GM18909 (cell line): ENCODE results near the gene PLP2.

Experiments used
- ATAC-seq: cut with Tn5 transposase; IDR thresholded peaks from one replicate; pipeline ENCODE4 v1.9.1; 2021; ENCODE audit warnings: mild to moderate bottlenecking; ENCODE audit not compliant: unreplicated experiment, poor library complexity

The PLP2 gene

DNA sequence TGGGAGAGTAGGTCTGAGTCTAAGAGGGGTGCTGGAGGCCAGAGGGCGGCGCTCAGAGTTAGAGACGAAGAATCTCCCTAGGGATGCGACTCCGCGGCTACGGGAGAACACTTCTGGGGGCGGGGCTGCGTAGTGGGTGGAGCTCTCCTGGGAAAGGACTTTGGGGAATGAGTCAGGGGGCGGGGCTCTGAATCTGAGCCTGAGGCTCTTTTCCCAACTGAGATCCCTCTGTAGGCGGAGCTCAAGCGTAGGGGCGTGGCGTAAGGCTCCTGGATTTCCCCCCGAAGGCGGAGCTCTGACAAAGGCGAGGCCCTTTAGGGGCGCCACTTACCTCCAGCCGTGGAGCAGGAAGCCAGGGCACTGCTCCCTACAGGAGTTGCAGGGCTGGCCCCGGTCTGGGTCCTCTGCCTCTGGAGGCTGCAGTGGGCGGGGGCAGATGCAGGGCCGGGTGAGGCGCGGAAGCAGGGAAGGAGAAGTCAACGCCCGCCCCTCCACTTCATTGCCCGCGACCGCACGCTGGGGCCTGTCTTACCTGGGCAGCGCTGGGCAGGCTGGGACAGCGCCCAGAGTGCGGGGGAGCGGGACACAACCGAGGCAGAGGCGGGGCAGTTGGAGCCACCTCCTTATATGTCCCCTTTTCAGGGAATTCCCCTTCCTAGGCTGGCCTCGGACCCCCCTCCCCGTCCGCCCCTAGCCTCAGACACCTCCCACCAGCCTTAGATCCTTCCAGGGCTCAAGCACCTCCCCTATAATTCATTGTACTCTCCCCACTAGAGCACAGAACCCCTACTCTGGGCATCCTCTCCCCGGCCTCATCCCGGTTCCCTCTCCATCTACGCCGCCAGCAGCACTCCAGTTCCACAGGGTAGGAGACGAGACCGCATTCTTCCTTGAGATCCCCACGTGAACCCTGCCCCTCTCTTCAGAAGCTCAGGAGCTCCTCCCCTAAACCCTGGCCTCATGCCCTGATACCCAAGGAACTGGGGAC, 12.9 kb downstream of the PLP2 start:
- ATAC-seq: no peak

DNA sequence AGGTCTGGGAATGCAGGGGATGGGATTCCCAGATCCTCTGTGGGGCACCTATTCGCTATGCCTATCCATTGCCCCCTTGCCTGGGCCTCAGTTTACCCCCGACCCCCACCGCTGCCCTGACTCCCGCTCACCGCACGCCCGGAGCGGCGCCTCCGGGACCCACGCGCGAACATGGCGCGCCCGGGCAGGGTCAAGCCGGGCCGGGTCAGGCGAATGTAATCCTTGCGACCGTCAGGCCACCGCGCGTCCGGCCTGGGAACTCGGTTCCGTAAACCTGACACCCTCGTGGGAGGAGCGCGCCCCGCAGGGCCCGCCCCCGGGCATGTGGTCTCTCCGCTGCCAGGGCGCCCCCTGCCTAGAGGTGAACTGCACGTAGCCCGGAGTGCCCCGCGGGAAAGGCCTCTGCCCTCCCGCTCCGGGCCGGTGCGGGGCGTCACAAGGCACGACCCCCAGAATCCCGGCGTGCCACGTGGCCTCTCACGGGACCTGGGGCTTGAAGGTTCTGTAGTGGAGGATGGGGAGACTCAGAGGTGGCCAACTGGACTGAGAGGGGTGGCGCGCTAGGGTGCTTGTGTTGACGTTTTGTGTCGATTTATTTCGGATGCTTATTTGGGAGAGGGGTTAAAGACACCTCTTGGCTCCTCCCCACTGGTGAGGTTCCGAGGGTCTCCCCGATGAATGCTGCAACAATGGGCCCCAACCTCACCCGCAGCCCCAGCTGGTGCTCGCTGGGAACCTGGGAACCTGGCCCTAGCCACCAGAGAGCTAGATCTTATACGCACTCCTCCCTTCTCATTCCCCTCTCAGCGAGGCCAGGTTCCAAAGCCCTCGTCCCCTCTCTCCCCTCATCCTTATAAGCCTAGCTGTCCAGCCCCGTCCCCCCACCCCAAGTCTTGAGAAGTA, 14.7 kb downstream of the PLP2 start, which contains the start of gene PRICKLE3:
PRICKLE3 (minus strand) TSS at position 249 of the 903 bp plus-strand sequence; CDS start at position 173, 76 bp downstream.
- peak; percentile 28 for ATAC-seq

- no peak for ATAC-seq
Measured at GRCh38 chrX:49187028-49187394, 15.3 kb downstream of the PLP2 start.

DNA sequence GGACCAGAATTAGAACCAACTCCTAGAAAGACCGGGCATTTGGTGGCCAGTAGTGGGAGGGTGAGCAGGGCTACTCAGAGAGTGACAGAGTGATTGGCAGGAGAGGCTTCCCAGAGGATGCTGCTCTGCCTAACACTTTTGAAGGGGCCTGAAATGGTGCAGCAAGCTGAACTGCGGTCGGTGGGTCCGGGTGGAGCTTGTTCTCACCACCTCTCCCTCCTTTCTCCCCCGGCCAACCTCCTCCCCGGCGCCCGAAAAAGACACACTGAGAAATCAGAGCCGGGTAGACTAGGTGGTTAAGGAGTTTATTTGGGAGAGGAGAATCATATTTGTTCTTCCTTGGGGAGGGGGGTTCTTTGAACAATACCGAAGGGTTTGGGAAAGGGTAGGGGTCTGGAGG, 15.8 kb downstream of the PLP2 start:
- no peak for ATAC-seq

GRCh38 chrX:49188468-49189076, 16.9 kb downstream of the PLP2 start:
- ATAC-seq: no peak

GRCh38 chrX:49189606-49190005, 17.9 kb downstream of the PLP2 start:
- no peak for ATAC-seq

- ATAC-seq: peak; percentile 90
Measured at GRCh38 chrX:49190821-49191573, 19.3 kb downstream of the PLP2 start.

DNA sequence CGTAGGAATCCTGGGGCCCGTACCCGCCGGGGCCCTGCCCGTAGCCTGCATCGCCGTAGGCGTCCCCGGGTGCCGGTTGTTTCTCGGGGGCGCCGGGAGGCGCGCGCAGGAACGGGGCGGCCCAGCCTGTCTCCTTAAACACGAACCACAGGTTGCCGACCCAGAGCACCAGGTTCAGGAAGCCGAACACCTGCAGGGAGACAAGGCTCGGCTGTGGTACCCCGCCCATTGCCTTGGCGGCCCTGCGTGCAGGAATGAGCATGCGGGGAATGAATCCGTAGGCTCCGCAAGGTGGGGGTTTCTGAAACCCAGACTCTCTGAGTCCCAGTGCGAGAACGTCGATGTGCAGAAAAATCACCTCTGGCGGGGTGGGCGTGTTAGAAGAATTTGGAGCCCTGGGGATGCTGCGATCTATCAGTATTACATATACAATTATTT, 19.9 kb downstream of the PLP2 start:
- ATAC-seq: peak; percentile 16

GRCh38 chrX:49192722-49193328, 21.1 kb downstream of the PLP2 start:
- no peak for ATAC-seq

DNA sequence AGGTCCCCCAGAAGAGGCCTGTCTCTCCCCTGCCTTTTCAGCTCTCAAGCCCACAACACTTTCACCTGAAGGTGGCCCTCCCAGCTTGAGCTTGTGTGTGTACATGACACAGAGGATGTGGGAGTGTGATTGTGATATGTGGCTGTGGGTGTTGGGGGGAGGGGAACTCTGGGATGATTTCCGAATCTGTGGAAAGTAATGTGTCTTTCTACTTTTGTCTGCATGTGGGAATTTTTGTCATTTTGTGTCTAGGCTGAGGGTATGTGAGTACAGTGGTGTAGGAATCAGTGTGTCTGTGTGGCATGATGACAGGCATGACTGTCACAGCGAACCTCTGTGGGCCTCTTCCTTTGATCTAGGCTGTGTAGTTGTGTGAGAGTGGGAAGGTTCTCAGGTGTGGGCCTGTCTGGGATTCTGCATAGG, 21.9 kb downstream of the PLP2 start:
- ATAC-seq: no peak

- no peak for ATAC-seq
Measured at GRCh38 chrX:49197543-49198087, 25.9 kb downstream of the PLP2 start.

- no peak for ATAC-seq
Measured at GRCh38 chrX:49198540-49199314, 27.0 kb downstream of the PLP2 start.

DNA sequence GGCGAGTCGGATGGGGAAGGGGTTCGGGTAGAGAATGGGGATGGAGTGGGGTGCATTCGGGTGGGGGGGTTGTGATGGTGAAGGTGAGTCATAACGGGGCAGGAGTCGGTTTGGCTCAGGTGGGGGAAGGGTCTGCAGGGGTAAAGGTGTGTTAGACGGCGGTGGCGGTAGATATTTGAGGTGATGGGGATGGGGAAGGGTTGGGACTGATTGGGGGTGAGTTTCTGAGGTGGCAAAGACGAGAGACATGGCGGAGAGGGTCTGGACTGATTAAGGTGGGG, 27.6 kb downstream of the PLP2 start:
- no peak for ATAC-seq

- ATAC-seq: peak; percentile 93
Measured at GRCh38 chrX:49199906-49200771, 28.4 kb downstream of the PLP2 start, which contains the start of gene SYP. Gene SYP (minus strand): TSS chrX:49200193. CDS start chrX:49200186, 7 bp downstream.

- no peak for ATAC-seq
Measured at GRCh38 chrX:49202022-49202421, 30.3 kb downstream of the PLP2 start.

DNA sequence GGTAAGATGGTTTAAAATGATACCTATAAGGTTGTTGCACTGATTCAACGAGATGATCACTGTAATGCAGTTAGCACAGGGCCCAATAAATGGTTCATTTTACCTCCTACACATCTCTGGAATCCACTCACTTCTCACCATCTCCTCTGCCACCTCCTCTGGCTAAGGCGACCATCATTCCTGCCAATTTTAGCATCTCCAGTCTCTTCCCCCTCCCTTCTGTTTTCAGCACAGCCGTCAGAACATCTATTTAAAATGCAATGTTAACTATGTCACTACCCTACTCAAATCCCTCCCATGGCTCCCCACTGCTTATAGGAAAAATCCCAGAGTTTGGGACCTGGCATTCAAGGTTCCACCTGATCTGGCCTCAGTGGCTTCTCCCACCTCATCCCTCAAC, 31.8 kb downstream of the PLP2 start:
- ATAC-seq: no peak

DNA sequence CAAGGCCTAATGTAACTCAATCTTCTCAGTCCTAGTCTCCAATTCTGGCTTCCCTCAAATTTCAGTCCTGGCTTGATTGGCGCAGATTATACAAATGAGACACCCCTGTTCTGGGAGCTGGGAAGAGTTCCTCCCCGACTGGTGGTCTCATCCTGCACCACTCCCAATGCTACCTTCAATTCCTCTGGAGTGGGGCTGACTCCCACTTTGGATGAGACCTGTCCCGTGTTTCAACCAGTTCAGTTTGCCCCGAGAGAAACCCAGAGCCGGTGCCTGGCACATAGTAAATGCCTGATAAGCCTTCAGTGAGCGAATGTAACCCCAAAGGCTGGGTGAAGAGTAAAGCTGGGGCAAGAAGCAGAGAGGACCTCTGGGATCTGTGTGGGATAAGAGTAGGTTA, 32.3 kb downstream of the PLP2 start:
- no peak for ATAC-seq
